B cell (primary cell): Measurements from ENCODE around the gene MYCBP2. TPM values are rescaled to one million over a fixed set of nuclear protein-coding genes. Genes with fewer than 3 reads are reported as not detected.

Source experiments
- ATAC-seq: fragments of 200-7000 bp; cut with Tn5 transposase; one replicate; pipeline ENCODE4 v1.10.0; 2021; ENCODE audit warnings: low read depth, mild to moderate bottlenecking, moderate number of reproducible peaks, moderate library complexity
- CTCF ChIA-PET: fragments of 350-600 bp; sonication (Branson Sonifier 250); formaldehyde crosslinking; loops from one replicate; lab custom pipeline; 2021; ENCODE audit warnings: antibody characterized with exemption, inconsistent platforms; lab: Charles Lee
- POLR2A ChIA-PET: fragments of 350-600 bp; sonication (Branson Sonifier 250); formaldehyde crosslinking; loops from one replicate; lab custom pipeline; 2021; ENCODE audit warnings: antibody characterized with exemption; lab: Charles Lee
- DNase-seq: peaks from one replicate; pipeline ENCODE4 v3.0.0; 2013
- H2AFZ ChIP-seq: 2 replicates; pipeline ENCODE4 v1.6.1; 2012; ENCODE audit warnings: mild to moderate bottlenecking, low read depth, low read length; ENCODE audit not compliant: insufficient read depth, poor library complexity, severe bottlenecking
- H3K27ac ChIP-seq, 2 donors: 1 replicate in 1 of 2; 2 replicates in 1 of 2; pipeline ENCODE4 v1.5.1; 2012 to 2013; ENCODE audit warnings: low read length in 2 of 2, mild to moderate bottlenecking in 2 of 2, moderate library complexity in 1 of 2
- H3K27me3 ChIP-seq, 4 experiments: fragments of 200-600 bp in 1 of 4; sonication (generic) in 1 of 4; replicated peaks in 1 of 4; 1 replicate in 2 of 4; 2 replicates in 2 of 4; pipeline versions ENCODE4 v1.6.1 to v1.7.0; 2013 to 2016; ENCODE audit warnings: low read length in 3 of 4, mild to moderate bottlenecking in 2 of 4, mixed read lengths in 1 of 4, moderate library complexity in 1 of 4; ENCODE audit not compliant: insufficient read depth in 4 of 4, control insufficient read depth in 3 of 4; ENCODE audit errors: control extremely low read depth in 1 of 4
- H3K36me3 ChIP-seq, 2 experiments: replicated peaks in 1 of 2; 1 replicate in 1 of 2; 2 replicates in 1 of 2; pipeline versions ENCODE4 v1.6.1 to v1.7.1; 2013; ENCODE audit warnings: low read length in 1 of 2; ENCODE audit not compliant: insufficient read depth in 2 of 2, control insufficient read depth in 1 of 2; ENCODE audit errors: control extremely low read depth in 1 of 2, extremely low read depth in 1 of 2
- H3K4me1 ChIP-seq, 2 donors: fragments of 200-600 bp in 1 of 2; sonication (generic) in 1 of 2; 1 replicate in 1 of 2; 2 replicates in 1 of 2; pipeline versions ENCODE4 v1.5.1 to v1.6.1; 2013 to 2017; ENCODE audit warnings: low read length in 2 of 2; ENCODE audit not compliant: control insufficient read depth in 2 of 2, insufficient read depth in 2 of 2
- H3K4me2 ChIP-seq: replicated peaks from 2 replicates; pipeline ENCODE3; 2012; ENCODE audit warnings: mild to moderate bottlenecking, low read depth, low read length; ENCODE audit not compliant: poor library complexity, severe bottlenecking
- H3K4me3 ChIP-seq, 5 experiments: fragments of 200-600 bp in 1 of 5; sonication (generic) in 1 of 5; 1 replicate in 3 of 5; 2 replicates in 2 of 5; pipeline versions ENCODE4 v1.5.1 to v1.7.0; 2011 to 2016; ENCODE audit warnings: low read length in 4 of 5, mild to moderate bottlenecking in 4 of 5, low read depth in 2 of 5, control low read depth in 1 of 5, moderate library complexity in 1 of 5; ENCODE audit not compliant: insufficient read depth in 1 of 5; ENCODE audit errors: control extremely low read depth in 1 of 5, extremely low read depth in 1 of 5
- H3K79me2 ChIP-seq: fragments of 200-600 bp; sonication (generic); one replicate; pipeline ENCODE4 v1.6.0; 2016; ENCODE audit warnings: low read length; ENCODE audit not compliant: control insufficient read depth, insufficient read depth
- H3K9ac ChIP-seq: fragments of 200-600 bp; sonication (generic); 2 replicates; pipeline ENCODE4 v1.6.1; 2017; ENCODE audit warnings: mild to moderate bottlenecking, low read length, moderate library complexity
- H3K9me3 ChIP-seq, 3 donors: one replicate each; pipeline versions ENCODE4 v1.6.1 to v1.7.1; 2013; ENCODE audit warnings: low read length in 2 of 3; ENCODE audit not compliant: control insufficient read depth in 2 of 3, insufficient read depth in 1 of 3; ENCODE audit errors: control extremely low read depth in 1 of 3
- H4K20me1 ChIP-seq: 2 replicates; pipeline ENCODE4 v1.6.0; 2012; ENCODE audit warnings: mild to moderate bottlenecking, low read length; ENCODE audit not compliant: insufficient read depth, control insufficient read depth, poor library complexity, severe bottlenecking
- H3K27ac Mint-ChIP-seq: one replicate; pipeline ENCODE4 v1.8.0; 2021; ENCODE audit warnings: mixed read lengths
- H3K27me3 Mint-ChIP-seq: one replicate; pipeline ENCODE4 v1.8.0; 2021; ENCODE audit warnings: mixed read lengths
- H3K4me1 Mint-ChIP-seq: one replicate; pipeline ENCODE4 v1.8.0; 2021; ENCODE audit warnings: mixed read lengths
- H3K4me3 Mint-ChIP-seq: one replicate; pipeline ENCODE4 v1.8.0; 2021; ENCODE audit warnings: mixed read lengths
- H3K9me3 Mint-ChIP-seq: one replicate; pipeline ENCODE4 v1.8.0; 2022; ENCODE audit warnings: mixed read lengths; ENCODE audit not compliant: insufficient read depth
- EZH2 ChIP-seq: IDR thresholded peaks from 2 replicates; pipeline ENCODE4 v1.6.1; 2012; ENCODE audit warnings: borderline replicate concordance, low read depth, mild to moderate bottlenecking, moderate library complexity, low read length; ENCODE audit not compliant: insufficient read depth, poor library complexity, severe bottlenecking
- WGBS: methylation state at CpG from one replicate; pipeline ENCODE4 v1.1.5; 2013; ENCODE audit warnings: missing lambda C conversion rate; ENCODE audit not compliant: insufficient coverage; 5-methylcytosine and 5-hydroxymethylcytosine counted together
- intact Hi-C: fragments of 100-400 bp; cut with micrococcal nuclease; formaldehyde crosslinking; loops from one replicate; pipeline ENCODE4 v1.10.0; 2022
- polyA plus RNA-seq: library from polyadenylated mRNA; depleted of rRNA; stranded (reverse); fragments of >200 nt; gene quantifications from 2 replicates; pipeline ENCODE4 v1.2.3, GENCODE V29; 2012
- total RNA-seq, 2 donors: library from RNA; stranded (reverse); fragments of 120-200 nt in 1 of 2; gene quantifications; 1 replicate in 1 of 2; 2 replicates in 1 of 2; pipeline versions ENCODE4 v1.2.3 to v1.2.4, GENCODE V29; 2013 to 2022
- TF ChIP-seq, protein P1 (sequence below): fragments of 200-600 bp; IDR thresholded peaks from one replicate; pipeline ENCODE4 v1.8.0; 2022; ENCODE audit warnings: antibody characterized with exemption, mild to moderate bottlenecking

Gene MYCBP2
- total and polyA plus RNA-seq, 2 donors (not counting 1 experiment from before 2014, with no cell fraction given), result 84.0 to 237 TPM

DNA sequence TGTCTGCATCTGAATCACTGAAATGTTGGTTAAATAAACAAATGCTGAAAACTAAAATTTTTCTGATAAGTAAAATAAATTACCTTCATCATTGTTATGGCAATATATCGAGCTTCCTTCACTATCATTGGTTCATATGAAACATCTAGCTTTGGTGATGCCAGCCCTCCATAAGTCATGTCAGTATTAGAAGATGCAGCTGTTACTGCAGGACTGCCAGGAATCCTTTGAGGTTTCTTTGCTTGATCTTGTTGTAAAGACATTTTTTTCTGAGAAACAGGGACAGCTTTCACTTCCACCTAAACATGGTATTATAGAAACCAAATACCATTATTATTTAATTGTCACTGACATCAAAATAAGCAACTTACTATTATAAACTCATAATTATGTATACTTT lies 176.2 kb downstream of the MYCBP2 start:
- intact Hi-C loops, result no loop called here
- ATAC-seq (no peak), DNase-seq (no peak)
- POLR2A ChIA-PET, result no interaction called here
- Histone ChIP-seq H3K79me2 (no peaks in the 10 kb centered on the region), H3K4me2 (no peak overlapping the region), H4K20me1 (no peaks in the 10 kb centered on the region), H3K9me3 (no peaks in the 10 kb centered on the region), H3K27ac (no peak overlapping the region), H3K27me3 (no peaks in the 10 kb centered on the region), H3K9ac (no peak overlapping the region), H3K36me3 (peaks cover 6 to 63% of the 10 kb centered on the region in 2 experiments), H2AFZ (no peak overlapping the region), H3K4me1 (no peaks in the 10 kb centered on the region), H3K4me3 (no peak overlapping the region)
- WGBS, result no CpG with 5 or more reads among the region's 1 CpG
- H3K9me3 Mint-ChIP-seq, result no peaks in the 10 kb centered on the region
- H3K4me1 Mint-ChIP-seq, result no peaks in the 10 kb centered on the region
- TF ChIP-seq, protein P1, sequence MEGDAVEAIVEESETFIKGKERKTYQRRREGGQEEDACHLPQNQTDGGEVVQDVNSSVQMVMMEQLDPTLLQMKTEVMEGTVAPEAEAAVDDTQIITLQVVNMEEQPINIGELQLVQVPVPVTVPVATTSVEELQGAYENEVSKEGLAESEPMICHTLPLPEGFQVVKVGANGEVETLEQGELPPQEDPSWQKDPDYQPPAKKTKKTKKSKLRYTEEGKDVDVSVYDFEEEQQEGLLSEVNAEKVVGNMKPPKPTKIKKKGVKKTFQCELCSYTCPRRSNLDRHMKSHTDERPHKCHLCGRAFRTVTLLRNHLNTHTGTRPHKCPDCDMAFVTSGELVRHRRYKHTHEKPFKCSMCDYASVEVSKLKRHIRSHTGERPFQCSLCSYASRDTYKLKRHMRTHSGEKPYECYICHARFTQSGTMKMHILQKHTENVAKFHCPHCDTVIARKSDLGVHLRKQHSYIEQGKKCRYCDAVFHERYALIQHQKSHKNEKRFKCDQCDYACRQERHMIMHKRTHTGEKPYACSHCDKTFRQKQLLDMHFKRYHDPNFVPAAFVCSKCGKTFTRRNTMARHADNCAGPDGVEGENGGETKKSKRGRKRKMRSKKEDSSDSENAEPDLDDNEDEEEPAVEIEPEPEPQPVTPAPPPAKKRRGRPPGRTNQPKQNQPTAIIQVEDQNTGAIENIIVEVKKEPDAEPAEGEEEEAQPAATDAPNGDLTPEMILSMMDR, result no peak
- no peak for TF ChIP-seq EZH2
- no peaks in the 10 kb centered on the region for H3K27me3 Mint-ChIP-seq
- H3K4me3 Mint-ChIP-seq, result no peak overlapping the region
- CTCF ChIA-PET, result no interaction called here
- H3K27ac Mint-ChIP-seq, result no peak overlapping the region

DNA sequence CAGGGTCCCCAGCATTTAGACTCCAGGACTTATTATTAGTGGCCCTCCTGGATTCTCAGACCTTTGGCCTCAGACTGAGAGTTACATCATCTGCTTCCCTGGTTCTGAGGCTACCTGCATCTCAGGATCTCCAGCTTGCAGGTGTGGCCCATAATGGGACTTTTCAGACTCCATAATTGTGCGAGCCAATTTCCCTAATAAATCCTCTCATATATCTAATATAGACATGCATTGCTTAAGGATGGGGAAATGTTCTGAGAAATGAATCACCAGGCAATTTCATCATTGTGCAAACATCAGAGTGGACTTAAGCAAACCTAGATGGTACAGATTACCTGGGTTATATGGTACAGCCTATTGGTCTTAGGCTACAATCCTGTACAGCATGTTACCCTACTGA lies 183.5 kb downstream of the MYCBP2 start:
- DNase-seq (no peak), ATAC-seq (no peak)
- H3K27me3 ChIP-seq, result no peaks in the 10 kb centered on the region
- no peak overlapping the region for H3K4me3 ChIP-seq
- H3K27me3 Mint-ChIP-seq, result no peaks in the 10 kb centered on the region
- no peak overlapping the region for H2AFZ ChIP-seq
- TF ChIP-seq, protein P1, result no peak
- no peak for TF ChIP-seq EZH2
- no peaks in the 10 kb centered on the region for H4K20me1 ChIP-seq
- H3K9me3 Mint-ChIP-seq, result no peaks in the 10 kb centered on the region
- no peak overlapping the region for H3K4me2 ChIP-seq
- no peaks in the 10 kb centered on the region for H3K9me3 ChIP-seq
- intact Hi-C loops, result no loop called here
- H3K27ac Mint-ChIP-seq, result no peak overlapping the region
- no peaks in the 10 kb centered on the region for H3K4me1 Mint-ChIP-seq
- no peak overlapping the region for H3K9ac ChIP-seq
- no peaks in the 10 kb centered on the region for H3K4me1 ChIP-seq
- no peaks in the 10 kb centered on the region for H3K79me2 ChIP-seq
- H3K27ac ChIP-seq, result no peak overlapping the region
- ChIA-PET POLR2A (no interaction called here), CTCF (no interaction called here)
- H3K36me3 ChIP-seq, result peaks cover 22 to 76% of the 10 kb centered on the region in 2 experiments
- WGBS, result no CpG with 5 or more reads among the region's 1 CpG
- no peak overlapping the region for H3K4me3 Mint-ChIP-seq
